ENCODE measurements around the gene CIROP.

GRCh38 chr14:23118506-23119362 lies 13.9 kb upstream of the CIROP start, which contains the start of gene CEBPE:
- TF ChIP-seq, protein P1, sequence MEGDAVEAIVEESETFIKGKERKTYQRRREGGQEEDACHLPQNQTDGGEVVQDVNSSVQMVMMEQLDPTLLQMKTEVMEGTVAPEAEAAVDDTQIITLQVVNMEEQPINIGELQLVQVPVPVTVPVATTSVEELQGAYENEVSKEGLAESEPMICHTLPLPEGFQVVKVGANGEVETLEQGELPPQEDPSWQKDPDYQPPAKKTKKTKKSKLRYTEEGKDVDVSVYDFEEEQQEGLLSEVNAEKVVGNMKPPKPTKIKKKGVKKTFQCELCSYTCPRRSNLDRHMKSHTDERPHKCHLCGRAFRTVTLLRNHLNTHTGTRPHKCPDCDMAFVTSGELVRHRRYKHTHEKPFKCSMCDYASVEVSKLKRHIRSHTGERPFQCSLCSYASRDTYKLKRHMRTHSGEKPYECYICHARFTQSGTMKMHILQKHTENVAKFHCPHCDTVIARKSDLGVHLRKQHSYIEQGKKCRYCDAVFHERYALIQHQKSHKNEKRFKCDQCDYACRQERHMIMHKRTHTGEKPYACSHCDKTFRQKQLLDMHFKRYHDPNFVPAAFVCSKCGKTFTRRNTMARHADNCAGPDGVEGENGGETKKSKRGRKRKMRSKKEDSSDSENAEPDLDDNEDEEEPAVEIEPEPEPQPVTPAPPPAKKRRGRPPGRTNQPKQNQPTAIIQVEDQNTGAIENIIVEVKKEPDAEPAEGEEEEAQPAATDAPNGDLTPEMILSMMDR (IDR thresholded peaks at IDR 0.05): no peak
- TF ChIP-seq POLR2A (IDR thresholded peaks at IDR 0.05): no peak

Data from Peyer's patch (tissue), 4 donors.